CD4-positive, CD25-positive, alpha-beta regulatory T cell (primary cell): ENCODE measurements around the gene ARL10. TPM values are rescaled to one million over a fixed set of nuclear protein-coding genes. Genes with fewer than 3 reads are reported as not detected.

Experiments used
- ATAC-seq, 2 donors: fragments of 150-1000 bp; cut with Tn5 transposase; one replicate each; pipeline ENCODE4 v1.10.0; 2021; ENCODE audit warnings: low read depth in 2 of 2, moderate number of reproducible peaks in 2 of 2, moderate library complexity in 1 of 2
- DNase-seq, 3 donors: peaks; one replicate each; pipeline versions ENCODE4 v3.0.0 to v3.0.0-alpha.2; 2012 to 2022; ENCODE audit warnings: mixed read lengths in 1 of 3
- H3K27ac ChIP-seq: one replicate; pipeline ENCODE4 v1.7.0; 2013; ENCODE audit warnings: mild to moderate bottlenecking, low read length; ENCODE audit not compliant: insufficient read depth, poor library complexity, severe bottlenecking
- H3K27me3 ChIP-seq: one replicate; pipeline ENCODE4 v1.7.0; 2013; ENCODE audit warnings: low read length; ENCODE audit not compliant: control insufficient read depth, insufficient read depth
- H3K36me3 ChIP-seq: one replicate; pipeline ENCODE4 v1.7.0; 2013; ENCODE audit warnings: mild to moderate bottlenecking, low read length, moderate library complexity; ENCODE audit not compliant: control insufficient read depth, insufficient read depth
- H3K4me1 ChIP-seq: 2 replicates; pipeline ENCODE4 v1.7.0; 2013; ENCODE audit warnings: mild to moderate bottlenecking, low read length; ENCODE audit not compliant: insufficient read depth, control insufficient read depth, poor library complexity, severe bottlenecking
- H3K4me3 ChIP-seq: one replicate; pipeline ENCODE4 v1.7.0; 2013; ENCODE audit warnings: low read depth, mild to moderate bottlenecking, low read length, moderate library complexity
- H3K9me3 ChIP-seq, 2 experiments: 1 replicate in 1 of 2; 2 replicates in 1 of 2; pipeline ENCODE4 v1.7.0; 2013; ENCODE audit warnings: low read length in 2 of 2, mild to moderate bottlenecking in 1 of 2, moderate library complexity in 1 of 2; ENCODE audit not compliant: control insufficient read depth in 2 of 2
- H3K27ac Mint-ChIP-seq, 3 donors: one replicate each; pipeline ENCODE4 v1.8.0; 2020 to 2022; ENCODE audit warnings: mild to moderate bottlenecking in 3 of 3, mixed read lengths in 3 of 3, moderate library complexity in 2 of 3
- H3K27me3 Mint-ChIP-seq: one replicate; pipeline ENCODE4 v1.8.0; 2022; ENCODE audit warnings: mild to moderate bottlenecking, mixed read lengths
- H3K36me3 Mint-ChIP-seq: one replicate; pipeline ENCODE4 v1.8.0; 2020; ENCODE audit warnings: mixed read lengths
- H3K4me1 Mint-ChIP-seq, 4 donors: one replicate each; pipeline ENCODE4 v1.8.0; 2020 to 2022; ENCODE audit warnings: mixed read lengths in 4 of 4, mild to moderate bottlenecking in 1 of 4
- H3K4me3 Mint-ChIP-seq, 4 donors: one replicate each; pipeline ENCODE4 v1.8.0; 2020 to 2022; ENCODE audit warnings: mild to moderate bottlenecking in 4 of 4, mixed read lengths in 4 of 4, moderate library complexity in 3 of 4
- H3K9me3 Mint-ChIP-seq, 7 donors: one replicate each; pipeline ENCODE4 v1.8.0; 2020 to 2022; ENCODE audit warnings: mixed read lengths in 7 of 7, mild to moderate bottlenecking in 3 of 7, moderate library complexity in 2 of 7
- polyA plus RNA-seq, 4 donors: library from polyadenylated mRNA; unstranded; fragments of 300-500 nt; fragmentation: Illumina TruSeq; gene quantifications; one replicate each; pipeline ENCODE4 v1.2.3, GENCODE V29; 2021
- total RNA-seq: library from RNA; stranded (reverse); gene quantifications from one replicate; pipeline ENCODE4 v1.2.3, GENCODE V29; 2022

The ARL10 gene
- total and polyA plus RNA-seq, 5 donors from 2014 or later: 1.6 to 4.8 (median 2.3) TPM

DNA sequence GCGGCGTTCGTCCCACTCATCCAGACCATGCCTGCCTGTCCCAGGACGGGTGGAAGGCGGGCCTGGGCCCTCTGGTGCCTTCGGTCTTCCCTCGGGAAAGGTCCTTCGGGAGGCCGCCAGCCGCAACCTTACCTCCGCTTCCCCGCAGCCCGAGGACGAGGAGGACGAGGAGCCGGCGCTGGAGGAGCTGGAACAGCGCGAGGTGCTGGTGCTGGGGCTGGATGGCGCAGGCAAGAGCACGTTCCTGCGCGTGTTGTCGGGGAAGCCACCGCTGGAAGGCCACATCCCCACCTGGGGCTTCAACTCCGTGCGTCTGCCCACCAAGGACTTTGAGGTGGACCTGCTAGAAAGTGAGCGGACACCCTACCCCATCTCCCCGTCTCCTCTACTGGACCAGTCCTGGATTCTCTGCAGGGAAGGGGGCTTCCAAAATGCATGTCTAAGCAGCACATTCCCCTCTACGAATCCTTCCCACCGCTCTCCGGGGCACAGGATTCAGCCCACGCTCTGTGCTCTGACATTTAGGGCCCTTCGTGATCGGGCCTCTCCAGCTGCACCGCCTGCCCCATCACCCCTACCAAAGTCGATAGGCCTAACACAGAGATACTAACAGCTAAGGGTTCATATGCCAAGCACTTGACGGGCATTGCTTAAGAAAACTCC is 1.1 kb downstream of the ARL10 start:
- H3K36me3 Mint-ChIP-seq: peaks cover 14% of the 10 kb centered on the region
- no peak for ATAC-seq
- peak overlapping the region; percentile 86 to 95 (median 88) for H3K4me3 Mint-ChIP-seq
- peaks cover 5% of the 10 kb centered on the region for H3K36me3 ChIP-seq
- peak overlapping the region in 2 of 3 donors; percentile 69 to 77 for H3K27ac Mint-ChIP-seq
- H3K27ac ChIP-seq: no peak overlapping the region
- H3K4me1 Mint-ChIP-seq: peaks cover 0 to 33% (median 16%) of the 10 kb centered on the region in 4 donors
- no peaks in the 10 kb centered on the region for H3K9me3 Mint-ChIP-seq
- H3K9me3 ChIP-seq: no peaks in the 10 kb centered on the region
- no peak for DNase-seq
- no peaks in the 10 kb centered on the region for H3K27me3 ChIP-seq
- H3K4me3 ChIP-seq: no peak overlapping the region
- H3K27me3 Mint-ChIP-seq: no peaks in the 10 kb centered on the region
- H3K4me1 ChIP-seq: peaks cover 24% of the 10 kb centered on the region

DNA sequence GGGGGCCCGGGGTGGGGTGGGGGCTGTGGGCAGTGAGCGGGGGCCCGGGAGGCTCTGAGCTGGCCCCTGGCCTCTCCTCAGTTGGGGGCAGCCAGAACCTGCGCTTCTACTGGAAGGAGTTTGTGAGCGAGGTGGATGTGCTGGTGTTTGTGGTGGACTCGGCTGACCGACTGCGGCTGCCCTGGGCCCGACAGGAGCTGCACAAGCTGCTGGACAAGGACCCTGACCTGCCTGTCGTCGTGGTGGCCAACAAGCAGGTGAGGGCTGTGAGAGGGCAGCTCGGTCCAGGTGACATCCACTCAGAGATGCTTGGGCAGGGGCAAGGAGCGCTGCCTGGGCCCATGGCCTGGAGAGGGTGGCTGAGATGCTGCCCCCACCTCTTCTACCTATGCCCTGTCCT is 3.4 kb downstream of the ARL10 start:
- H3K36me3 ChIP-seq: peaks cover 14% of the 10 kb centered on the region
- ATAC-seq (no peak), DNase-seq (no peak)
- Mint-ChIP-seq H3K4me1 (peaks cover 0 to 20% (median 7%) of the 10 kb centered on the region in 4 donors), H3K36me3 (peaks cover 18% of the 10 kb centered on the region), H3K27me3 (no peaks in the 10 kb centered on the region), H3K9me3 (no peaks in the 10 kb centered on the region), H3K27ac (no peak overlapping the region), H3K4me3 (peak overlapping the region in 1 of 4 donors; percentile 65)
- H3K27ac ChIP-seq: no peak overlapping the region
- no peak overlapping the region for H3K4me3 ChIP-seq
- no peaks in the 10 kb centered on the region for H3K27me3 ChIP-seq
- no peaks in the 10 kb centered on the region for H3K9me3 ChIP-seq
- peaks cover 15% of the 10 kb centered on the region for H3K4me1 ChIP-seq

DNA sequence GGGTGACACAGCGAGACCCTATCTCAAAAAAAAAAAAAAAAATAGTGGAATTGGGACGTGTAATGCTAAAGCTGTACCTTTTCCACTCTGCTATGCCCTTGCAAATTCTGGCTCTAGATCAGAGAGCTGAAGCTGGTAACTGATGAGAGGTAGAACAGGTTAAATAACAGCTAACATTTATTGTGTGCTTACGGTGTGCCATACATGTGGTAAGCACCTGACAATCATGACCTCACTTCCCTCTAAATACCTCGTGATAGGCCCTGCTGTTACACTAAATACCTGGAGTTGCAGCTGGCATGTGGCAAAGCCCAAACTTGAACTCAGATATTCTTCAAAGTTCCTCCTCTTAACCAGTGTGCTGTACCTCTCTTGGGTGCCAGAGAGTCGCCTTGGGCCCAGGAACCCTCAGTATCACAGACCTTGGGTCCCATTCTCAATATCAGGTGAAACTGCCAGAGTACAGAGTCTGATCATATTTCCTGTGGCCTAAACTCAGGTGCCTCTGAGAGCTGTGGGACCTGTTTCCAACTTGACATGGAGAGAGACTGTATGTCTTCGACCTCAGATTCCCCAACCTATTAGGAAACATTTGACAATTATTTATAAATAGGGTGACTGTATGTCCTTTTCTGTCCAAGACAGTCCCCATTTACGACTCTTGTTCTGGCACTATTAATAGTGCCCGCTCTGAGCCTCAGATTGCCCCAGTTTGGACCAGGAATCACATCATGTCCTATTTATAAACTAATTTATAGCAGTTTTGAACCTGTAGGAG is 4.8 kb downstream of the ARL10 start:
- no peak overlapping the region for H3K27ac ChIP-seq
- Mint-ChIP-seq H3K9me3 (no peaks in the 10 kb centered on the region), H3K4me3 (peak overlapping the region in 1 of 4 donors; percentile 54), H3K4me1 (peaks cover 0 to 13% (median 7%) of the 10 kb centered on the region in 4 donors), H3K27me3 (no peaks in the 10 kb centered on the region), H3K36me3 (peaks cover 18% of the 10 kb centered on the region), H3K27ac (no peak overlapping the region)
- no peak overlapping the region for H3K4me3 ChIP-seq
- H3K36me3 ChIP-seq: peaks cover 14% of the 10 kb centered on the region
- ATAC-seq (no peak), DNase-seq (no peak)
- H3K4me1 ChIP-seq: peaks cover 9% of the 10 kb centered on the region
- H3K9me3 ChIP-seq: no peaks in the 10 kb centered on the region
- H3K27me3 ChIP-seq: no peaks in the 10 kb centered on the region

DNA sequence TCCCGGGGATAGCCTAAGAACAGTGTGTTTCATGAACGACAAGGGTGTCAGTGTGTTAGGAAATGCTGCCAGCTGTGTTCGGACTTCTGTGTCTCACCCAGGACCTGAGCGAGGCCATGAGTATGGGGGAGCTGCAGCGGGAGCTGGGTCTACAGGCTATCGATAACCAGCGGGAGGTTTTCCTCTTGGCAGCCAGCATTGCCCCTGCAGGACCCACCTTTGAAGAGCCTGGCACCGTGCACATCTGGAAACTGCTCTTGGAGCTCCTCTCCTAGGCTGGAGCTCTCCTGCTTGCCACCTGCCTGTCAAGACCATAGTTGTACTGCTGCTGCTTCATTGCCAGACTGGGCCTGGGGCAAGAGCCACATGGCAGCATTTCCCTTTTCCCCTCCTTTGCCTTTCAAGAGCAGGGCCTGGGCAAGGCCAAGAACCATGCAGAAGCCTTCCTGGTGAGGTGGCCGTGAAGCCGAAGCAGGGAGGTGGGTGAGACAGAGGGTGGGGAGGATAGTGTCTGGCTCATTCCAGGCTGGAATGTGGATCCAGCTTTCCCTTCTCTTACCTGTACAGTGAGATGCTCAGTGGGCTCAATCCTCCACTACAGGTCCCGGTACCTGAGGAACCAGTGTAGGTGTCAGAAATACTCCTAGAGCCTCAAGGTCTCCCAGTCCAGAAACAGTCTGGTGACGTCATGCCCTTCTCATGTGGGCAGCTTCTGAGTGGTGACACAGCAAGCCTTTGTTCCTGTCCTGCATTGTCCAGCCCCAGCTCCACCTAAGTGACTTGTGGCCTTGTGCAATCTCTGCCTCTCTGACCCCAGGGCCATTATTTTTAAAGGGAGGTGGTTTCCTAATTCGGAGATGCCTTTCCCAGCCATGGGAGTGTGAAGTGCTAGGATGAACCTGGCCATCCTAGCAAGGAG is 6.6 kb downstream of the ARL10 start:
- peaks cover 14% of the 10 kb centered on the region for H3K36me3 ChIP-seq
- no peaks in the 10 kb centered on the region for H3K9me3 ChIP-seq
- ATAC-seq (no peak), DNase-seq (no peak)
- peaks cover 0 to 9% (median 3%) of the 10 kb centered on the region in 4 donors for H3K4me1 Mint-ChIP-seq
- H3K4me3 Mint-ChIP-seq: no peak overlapping the region
- H3K27ac Mint-ChIP-seq: peak overlapping the region in 1 of 3 donors; percentile 32
- H3K36me3 Mint-ChIP-seq: peaks cover 18% of the 10 kb centered on the region
- no peaks in the 10 kb centered on the region for H3K27me3 ChIP-seq
- no peaks in the 10 kb centered on the region for H3K27me3 Mint-ChIP-seq
- no peaks in the 10 kb centered on the region for H3K9me3 Mint-ChIP-seq
- H3K27ac ChIP-seq: no peak overlapping the region
- H3K4me3 ChIP-seq: no peak overlapping the region
- no peaks in the 10 kb centered on the region for H3K4me1 ChIP-seq

DNA sequence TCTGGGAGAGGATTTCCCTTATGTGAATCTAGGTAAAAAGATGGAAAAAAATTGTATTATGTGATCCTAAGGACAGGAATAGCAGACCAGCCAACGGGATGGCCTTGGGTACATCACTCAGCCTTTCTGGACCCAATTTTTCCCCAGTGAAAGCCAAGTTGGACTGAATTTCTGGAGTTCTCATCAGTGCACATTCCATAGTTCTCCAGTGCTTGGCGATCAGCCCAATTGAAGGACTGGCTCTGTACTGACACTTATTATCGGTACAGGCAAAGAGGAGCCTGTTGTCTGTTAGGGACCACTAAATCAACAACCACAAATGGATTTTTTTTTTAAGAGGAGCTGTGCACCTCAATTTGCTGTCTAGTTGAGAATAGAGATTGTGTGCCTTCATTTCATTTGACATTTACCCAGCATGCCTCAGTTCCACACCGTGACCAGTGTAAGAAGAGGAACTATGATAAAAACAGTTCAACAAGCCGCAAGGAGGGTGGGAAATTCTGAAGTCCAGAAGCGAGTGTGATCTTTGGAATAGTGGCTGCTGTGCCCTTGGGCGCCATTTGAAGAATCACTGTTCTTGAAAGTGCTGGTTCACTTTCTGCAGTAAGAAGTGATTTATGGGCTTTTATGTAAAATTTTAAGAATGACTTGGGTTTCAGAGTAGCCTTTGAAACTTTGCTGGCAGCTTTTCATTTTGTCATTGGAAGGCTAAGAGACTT is 8.0 kb downstream of the ARL10 start:
- no peak overlapping the region for H3K27ac Mint-ChIP-seq
- no peaks in the 10 kb centered on the region for H3K9me3 Mint-ChIP-seq
- H3K27me3 ChIP-seq: no peaks in the 10 kb centered on the region
- H3K36me3 ChIP-seq: peaks cover 14% of the 10 kb centered on the region
- H3K4me3 Mint-ChIP-seq: no peak overlapping the region
- H3K27me3 Mint-ChIP-seq: no peaks in the 10 kb centered on the region
- peaks cover 8% of the 10 kb centered on the region for H3K36me3 Mint-ChIP-seq
- H3K4me1 ChIP-seq: no peaks in the 10 kb centered on the region
- DNase-seq: no peak
- H3K9me3 ChIP-seq: no peaks in the 10 kb centered on the region
- no peak overlapping the region for H3K27ac ChIP-seq
- no peak for ATAC-seq
- H3K4me3 ChIP-seq: no peak overlapping the region
- H3K4me1 Mint-ChIP-seq: no peaks in the 10 kb centered on the region

DNA sequence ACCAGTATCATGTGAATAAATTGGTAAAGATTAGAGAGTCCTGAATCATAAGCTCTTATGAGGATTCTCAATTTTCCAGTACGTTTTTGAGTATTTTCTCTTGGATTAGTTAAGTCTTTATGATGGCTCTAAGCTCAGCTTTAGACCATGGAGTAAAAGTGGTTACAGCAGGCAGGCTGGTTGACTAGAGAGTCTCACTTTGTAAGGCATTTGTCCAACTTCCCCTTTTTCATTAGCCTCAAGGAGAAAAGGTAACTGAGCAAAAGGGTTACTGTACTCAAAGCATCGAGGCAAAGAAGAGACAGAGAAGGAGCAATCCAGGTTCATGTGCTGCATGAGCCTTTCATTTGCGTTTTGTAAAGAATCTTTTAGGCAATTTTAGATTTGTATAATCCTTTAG is 14.6 kb downstream of the ARL10 start:
- H3K27me3 Mint-ChIP-seq: no peaks in the 10 kb centered on the region
- peaks cover 0 to 6% (median 0%) of the 10 kb centered on the region in 4 donors for H3K4me1 Mint-ChIP-seq
- no peak for DNase-seq
- H3K27ac ChIP-seq: no peak overlapping the region
- ATAC-seq: no peak
- H3K36me3 ChIP-seq: peaks cover 41% of the 10 kb centered on the region
- H3K4me1 ChIP-seq: no peaks in the 10 kb centered on the region
- no peak overlapping the region for H3K4me3 ChIP-seq
- no peak overlapping the region for H3K4me3 Mint-ChIP-seq
- H3K36me3 Mint-ChIP-seq: peaks cover 20% of the 10 kb centered on the region
- H3K9me3 ChIP-seq: no peaks in the 10 kb centered on the region
- H3K27ac Mint-ChIP-seq: no peak overlapping the region
- no peaks in the 10 kb centered on the region for H3K9me3 Mint-ChIP-seq
- no peaks in the 10 kb centered on the region for H3K27me3 ChIP-seq

DNA sequence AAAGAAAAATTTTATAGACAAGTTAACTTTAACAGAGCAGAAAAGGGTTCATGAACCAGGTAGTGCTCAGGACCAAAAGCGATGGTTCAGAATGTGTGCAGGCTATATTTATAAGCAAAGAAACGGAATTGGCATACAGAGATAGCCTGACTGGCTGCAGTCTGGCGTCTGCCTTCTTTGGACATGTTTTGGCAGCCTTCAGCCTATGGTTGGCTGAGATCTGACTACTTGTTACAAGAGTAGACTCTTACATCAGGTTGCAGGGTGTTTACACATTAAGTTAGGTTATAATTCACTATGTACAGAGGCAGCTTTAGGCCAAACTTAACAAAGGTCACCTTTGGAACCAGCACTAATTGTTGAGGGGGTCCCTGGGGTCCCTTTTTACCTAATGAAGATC is 16.1 kb downstream of the ARL10 start:
- H3K27ac Mint-ChIP-seq: no peak overlapping the region
- peaks cover 28% of the 10 kb centered on the region for H3K36me3 Mint-ChIP-seq
- H3K36me3 ChIP-seq: peaks cover 52% of the 10 kb centered on the region

More for the DNA sequence above, 16.1 kb downstream of the ARL10 start:
- no peaks in the 10 kb centered on the region for H3K27me3 ChIP-seq
- no peaks in the 10 kb centered on the region for H3K9me3 ChIP-seq
- H3K4me3 ChIP-seq: no peak overlapping the region
- DNase-seq: no peak
- H3K4me1 ChIP-seq: peaks cover 1% of the 10 kb centered on the region
- peaks cover 2 to 9% (median 7%) of the 10 kb centered on the region in 4 donors for H3K4me1 Mint-ChIP-seq
- no peaks in the 10 kb centered on the region for H3K27me3 Mint-ChIP-seq
- no peak overlapping the region for H3K27ac ChIP-seq
- H3K4me3 Mint-ChIP-seq: no peak overlapping the region
- no peaks in the 10 kb centered on the region for H3K9me3 Mint-ChIP-seq
- no peak for ATAC-seq
